SH-SY5Y (cell line): ENCODE results near the gene USP4.

Experiments used
- GATA2 ChIP-seq: IDR thresholded peaks from 2 replicates; pipeline ENCODE4 v1.6.1; 2011; ENCODE audit warnings: mild to moderate bottlenecking, low read depth, low read length
- GATA3 ChIP-seq: IDR thresholded peaks from 2 replicates; pipeline ENCODE4 v1.6.1; 2011; ENCODE audit warnings: low read depth, mild to moderate bottlenecking, low read length, moderate library complexity

USP4 gene

GRCh38 chr3:49339941-49340800 lies at the start of gene USP4:
TSS of gene USP4 (minus strand) at chr3:49340053. CDS start at chr3:49340024, 29 bp downstream.
- TF ChIP-seq GATA2: no peak
- TF ChIP-seq GATA3: no peak

GRCh38 chr3:49389297-49389696 lies 49.4 kb upstream of the USP4 start:
- no peak for TF ChIP-seq GATA2
- TF ChIP-seq GATA3: no peak

- no peak for TF ChIP-seq GATA3
- no peak for TF ChIP-seq GATA2
These were observed 48.5 kb upstream of the USP4 start for GRCh38 chr3:49388289-49388820.

- TF ChIP-seq GATA2 (no peak), GATA3 (no peak)
These were observed 47.9 kb upstream of the USP4 start for GRCh38 chr3:49387721-49388120.

GRCh38 chr3:49386056-49386756 lies 46.4 kb upstream of the USP4 start:
- TF ChIP-seq GATA3 (no peak), GATA2 (no peak)

- TF ChIP-seq GATA2: no peak
- no peak for TF ChIP-seq GATA3
These were observed 45.8 kb upstream of the USP4 start for GRCh38 chr3:49385617-49386016.

GRCh38 chr3:49383387-49383786 lies 43.5 kb upstream of the USP4 start:
- no peak for TF ChIP-seq GATA2
- no peak for TF ChIP-seq GATA3

GRCh38 chr3:49378249-49378895 lies 38.5 kb upstream of the USP4 start:
- TF ChIP-seq GATA3: no peak
- TF ChIP-seq GATA2: no peak

- TF ChIP-seq GATA2 (no peak), GATA3 (no peak)
These were observed 37.6 kb upstream of the USP4 start for GRCh38 chr3:49377483-49377882.

- TF ChIP-seq GATA2 (no peak), GATA3 (no peak)
These were observed 32.1 kb upstream of the USP4 start for GRCh38 chr3:49371946-49372345.

- TF ChIP-seq GATA3 (no peak), GATA2 (no peak)
These were observed 30.9 kb upstream of the USP4 start for GRCh38 chr3:49370585-49371290.

GRCh38 chr3:49362561-49362960 lies 22.7 kb upstream of the USP4 start:
- no peak for TF ChIP-seq GATA2
- no peak for TF ChIP-seq GATA3

- TF ChIP-seq GATA2 (no peak), GATA3 (no peak)
These were observed 19.8 kb upstream of the USP4 start for GRCh38 chr3:49359623-49360022.

GRCh38 chr3:49358884-49359225 lies 19.0 kb upstream of the USP4 start:
- TF ChIP-seq GATA3: no peak
- TF ChIP-seq GATA2: no peak
